ACC112 (cell line): ENCODE data around the gene SDK1.

Experiments used
- H2AFZ ChIP-seq: fragments of 200-600 bp; sonication (generic); one replicate; pipeline ENCODE4 v1.6.0; 2017; ENCODE audit warnings: antibody characterized with exemption, low read length; ENCODE audit not compliant: unreplicated experiment
- H3K27ac ChIP-seq: fragments of 200-600 bp; sonication (generic); 2 replicates; pipeline ENCODE4 v1.5.1; 2014; ENCODE audit warnings: low read depth, mild to moderate bottlenecking, antibody characterized with exemption, low read length, moderate library complexity
- H3K27me3 ChIP-seq: fragments of 200-600 bp; sonication (generic); 2 replicates; pipeline ENCODE4 v1.6.1; 2014; ENCODE audit warnings: mild to moderate bottlenecking, antibody characterized with exemption, low read length, moderate library complexity, mixed read lengths; ENCODE audit not compliant: insufficient read depth
- H3K36me3 ChIP-seq: fragments of 200-600 bp; sonication (generic); 2 replicates; pipeline ENCODE4 v1.6.1; 2016; ENCODE audit warnings: mild to moderate bottlenecking, antibody characterized with exemption, low read length, moderate library complexity, mixed read lengths; ENCODE audit not compliant: insufficient read depth
- H3K4me1 ChIP-seq: fragments of 200-600 bp; sonication (generic); one replicate; pipeline ENCODE4 v1.6.1; 2016; ENCODE audit warnings: low read length, mixed read lengths; ENCODE audit not compliant: insufficient read depth, unreplicated experiment, control insufficient read depth
- H3K4me3 ChIP-seq: fragments of 200-600 bp; sonication (generic); 2 replicates; pipeline ENCODE4 v1.5.1; 2014; ENCODE audit warnings: mild to moderate bottlenecking, low read depth, low read length
- H3K79me2 ChIP-seq: fragments of 200-600 bp; sonication (generic); one replicate; pipeline ENCODE4 v1.6.0; 2016; ENCODE audit warnings: low read length; ENCODE audit not compliant: control insufficient read depth, unreplicated experiment, insufficient read depth

Gene SDK1

DNA sequence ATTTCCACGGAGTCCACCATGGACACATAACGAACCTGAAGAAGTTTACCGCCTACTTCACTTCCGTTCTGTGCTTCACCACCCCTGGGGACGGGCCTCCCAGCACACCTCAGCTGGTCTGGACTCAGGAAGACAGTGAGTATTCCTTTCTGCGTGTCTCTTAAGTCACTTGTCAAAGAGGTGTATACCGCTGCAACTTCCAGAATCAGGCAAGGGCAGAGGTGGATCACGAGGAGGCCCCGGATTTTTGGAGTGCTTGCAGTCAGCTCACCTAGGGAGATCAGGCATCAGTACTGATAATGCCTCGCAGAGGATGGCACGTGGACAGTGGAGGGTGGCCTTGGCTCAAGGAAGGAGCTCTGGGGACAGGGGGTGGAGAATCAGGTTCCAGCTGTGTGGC lies 750.6 kb downstream of the SDK1 start:
- H3K4me3 ChIP-seq: no peak overlapping the region
- no peak overlapping the region for H3K27ac ChIP-seq
- no peaks in the 10 kb centered on the region for H3K27me3 ChIP-seq
- no peak overlapping the region for H2AFZ ChIP-seq
- no peaks in the 10 kb centered on the region for H3K79me2 ChIP-seq
- no peaks in the 10 kb centered on the region for H3K4me1 ChIP-seq
- H3K36me3 ChIP-seq: no peaks in the 10 kb centered on the region

DNA sequence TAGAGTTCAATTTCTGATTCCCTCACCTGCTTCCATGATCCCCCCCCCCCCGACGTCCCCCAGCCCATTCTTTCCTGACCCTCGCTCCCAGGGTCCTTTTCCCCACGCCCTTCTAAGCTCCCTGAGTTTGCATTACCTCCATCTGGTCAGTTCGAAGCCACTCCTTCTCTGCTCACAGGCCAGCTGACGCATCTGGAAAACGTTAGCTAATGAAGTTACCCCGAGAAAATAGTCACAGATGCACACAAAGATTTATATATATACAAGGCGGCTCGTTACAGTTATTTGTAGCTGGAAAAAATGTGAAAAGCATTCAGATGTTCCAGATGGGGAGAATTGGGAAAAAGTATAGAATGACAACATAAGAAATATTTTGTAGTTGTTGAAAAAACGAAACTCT lies 751.1 kb downstream of the SDK1 start:
- H3K79me2 ChIP-seq: no peaks in the 10 kb centered on the region
- no peaks in the 10 kb centered on the region for H3K27me3 ChIP-seq
- no peak overlapping the region for H3K4me3 ChIP-seq

DNA sequence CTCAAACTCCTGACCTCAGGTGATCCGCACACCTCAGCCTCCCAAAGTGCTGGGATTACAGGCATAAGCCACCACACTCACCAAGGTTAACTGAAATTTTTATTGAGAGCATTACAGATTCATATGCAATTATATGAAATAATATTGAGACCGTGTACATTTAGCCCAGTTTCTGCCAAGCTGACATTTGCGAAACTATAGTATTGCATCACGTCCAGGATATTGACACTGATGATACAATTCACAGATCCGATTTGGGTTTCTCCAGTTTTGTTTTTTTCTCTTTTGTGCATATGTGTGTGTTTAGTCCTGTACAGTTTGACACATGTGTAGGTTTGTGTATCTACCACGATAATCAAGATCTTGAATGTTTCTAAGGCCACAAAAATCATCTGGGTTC lies 753.1 kb downstream of the SDK1 start:
- Histone ChIP-seq H2AFZ (no peak overlapping the region), H3K27ac (no peak overlapping the region), H3K4me1 (no peaks in the 10 kb centered on the region), H3K79me2 (no peaks in the 10 kb centered on the region), H3K27me3 (no peaks in the 10 kb centered on the region), H3K36me3 (no peaks in the 10 kb centered on the region), H3K4me3 (no peak overlapping the region)

More for the DNA sequence above, 751.1 kb downstream of the SDK1 start:
- Histone ChIP-seq H2AFZ (no peak overlapping the region), H3K36me3 (no peaks in the 10 kb centered on the region), H3K27ac (no peak overlapping the region), H3K4me1 (no peaks in the 10 kb centered on the region)

DNA sequence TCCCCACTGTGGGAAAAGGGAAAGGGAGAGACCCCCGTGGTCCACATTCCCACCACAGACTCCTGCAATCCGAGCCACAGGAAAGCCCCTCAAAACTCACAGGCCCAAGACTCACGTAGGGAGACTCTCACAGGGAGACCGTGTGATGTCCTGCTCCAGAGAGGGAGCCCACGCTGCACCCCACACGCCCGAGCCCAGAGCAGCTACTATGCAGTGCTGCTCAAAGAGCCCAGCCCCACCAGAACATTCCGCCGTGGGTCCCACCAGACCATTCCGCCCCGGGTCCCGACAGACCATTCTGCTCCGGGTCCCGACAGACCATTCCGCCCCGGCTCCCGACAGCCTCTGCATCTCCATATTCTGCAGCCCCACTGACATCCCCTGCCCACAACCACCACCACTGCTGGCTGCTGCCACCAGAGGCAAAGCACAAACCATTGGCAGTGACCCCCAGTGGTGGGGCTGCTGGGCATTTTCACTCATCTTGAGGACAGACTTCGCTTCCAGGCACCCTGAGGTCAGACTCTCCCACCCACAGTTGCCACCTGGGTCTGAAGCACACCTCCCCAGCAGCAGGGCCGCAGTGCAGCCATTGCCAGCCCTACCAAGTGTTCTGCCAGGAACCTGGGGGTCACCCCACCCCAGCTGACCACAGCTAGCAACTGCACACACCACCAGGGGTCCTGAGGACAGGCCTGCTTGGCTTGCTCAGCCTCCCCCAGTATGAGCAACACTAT lies 755.7 kb downstream of the SDK1 start:
- Histone ChIP-seq H2AFZ (no peak overlapping the region), H3K4me3 (no peak overlapping the region), H3K36me3 (no peaks in the 10 kb centered on the region), H3K27me3 (no peaks in the 10 kb centered on the region), H3K79me2 (no peaks in the 10 kb centered on the region), H3K27ac (no peak overlapping the region), H3K4me1 (no peaks in the 10 kb centered on the region)

DNA sequence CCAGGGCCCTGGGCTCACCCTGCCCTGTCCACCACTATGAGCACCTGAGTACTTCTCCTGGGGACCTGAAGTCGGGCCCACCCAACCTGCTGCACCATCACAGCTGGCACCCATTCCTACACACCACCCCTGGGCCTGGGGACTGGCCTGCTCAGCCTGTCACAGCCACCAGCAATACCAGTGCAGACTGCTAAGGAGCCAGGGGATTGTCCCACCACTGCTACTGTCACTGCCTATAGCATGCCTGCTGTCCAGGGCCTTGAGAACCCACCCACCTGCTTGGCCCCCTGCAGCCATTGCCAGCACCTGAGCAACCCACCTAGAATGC lies 756.2 kb downstream of the SDK1 start:
- Histone ChIP-seq H3K4me1 (no peaks in the 10 kb centered on the region), H2AFZ (no peak overlapping the region), H3K27ac (no peak overlapping the region), H3K27me3 (no peaks in the 10 kb centered on the region), H3K36me3 (no peaks in the 10 kb centered on the region), H3K4me3 (no peak overlapping the region), H3K79me2 (no peaks in the 10 kb centered on the region)

DNA sequence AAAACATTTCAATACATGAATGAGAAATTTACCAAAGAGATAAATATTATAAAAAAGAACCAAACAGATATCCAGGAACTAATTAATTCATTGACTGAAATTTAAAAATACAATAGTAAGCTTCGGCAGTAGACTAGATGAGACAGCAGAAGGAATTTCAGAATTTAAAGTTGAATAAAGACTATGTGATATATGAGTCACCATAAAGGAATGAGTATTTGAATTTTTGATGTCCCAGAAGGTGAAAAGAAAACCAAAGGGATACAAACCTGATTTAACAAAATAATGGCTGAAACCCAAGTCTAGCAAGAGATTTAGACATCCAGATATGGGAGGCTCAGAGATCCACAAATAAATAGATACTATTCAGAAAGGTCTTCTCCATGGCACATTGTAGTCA lies 757.1 kb downstream of the SDK1 start:
- H3K79me2 ChIP-seq: no peaks in the 10 kb centered on the region
- no peaks in the 10 kb centered on the region for H3K4me1 ChIP-seq
- no peaks in the 10 kb centered on the region for H3K27me3 ChIP-seq
- H2AFZ ChIP-seq: no peak overlapping the region
- no peak overlapping the region for H3K27ac ChIP-seq
- H3K4me3 ChIP-seq: no peak overlapping the region
- no peaks in the 10 kb centered on the region for H3K36me3 ChIP-seq

DNA sequence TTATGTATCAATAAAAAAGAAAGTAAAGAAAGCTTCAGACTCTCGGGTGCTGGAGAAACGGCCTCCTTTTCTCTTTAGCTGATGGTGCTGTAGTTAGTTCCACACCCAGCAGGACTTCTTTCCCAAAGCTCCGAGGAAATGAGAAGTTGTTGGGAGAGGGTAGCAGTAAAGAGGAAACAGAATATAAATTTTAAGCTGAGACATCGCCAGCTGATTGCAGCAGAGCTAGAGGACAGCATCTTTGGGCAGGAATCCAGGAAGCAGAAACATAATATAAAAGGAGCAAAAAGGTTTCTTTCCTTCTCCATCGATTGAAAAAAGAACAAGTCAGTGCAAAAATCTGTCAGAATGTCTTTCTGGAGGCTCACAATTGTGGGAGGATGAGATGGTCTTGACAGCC lies 764.1 kb downstream of the SDK1 start:
- Histone ChIP-seq H3K4me1 (no peaks in the 10 kb centered on the region), H2AFZ (peak overlapping the region; percentile 50), H3K36me3 (no peaks in the 10 kb centered on the region), H3K79me2 (no peaks in the 10 kb centered on the region), H3K27me3 (no peaks in the 10 kb centered on the region), H3K4me3 (peak overlapping the region; percentile 41; the same call in 1 of the 2 replicates), H3K27ac (no peak overlapping the region)

DNA sequence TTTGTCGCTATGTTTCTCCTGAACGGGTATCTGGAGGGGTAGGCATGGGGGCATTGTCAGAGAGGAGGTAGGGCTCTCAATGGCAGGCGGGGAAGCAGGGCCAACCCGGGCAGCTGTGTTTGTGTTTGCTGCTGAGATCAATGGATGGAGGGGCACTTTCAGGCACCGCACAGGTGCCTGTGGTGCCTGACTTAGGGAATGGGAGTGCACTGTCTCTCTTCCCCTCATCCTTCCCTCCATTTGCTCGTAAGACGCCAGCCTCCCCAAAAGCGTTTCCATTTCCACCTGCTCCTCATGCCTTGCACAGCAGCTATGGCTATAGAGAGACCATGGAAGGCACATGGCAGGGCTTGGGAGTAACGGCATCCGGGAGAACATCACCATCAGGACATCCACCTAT lies 765.2 kb downstream of the SDK1 start:
- Histone ChIP-seq H3K79me2 (no peaks in the 10 kb centered on the region), H3K27me3 (no peaks in the 10 kb centered on the region), H3K4me1 (no peaks in the 10 kb centered on the region), H3K27ac (no peak overlapping the region), H3K4me3 (no peak overlapping the region), H2AFZ (no peak overlapping the region), H3K36me3 (no peaks in the 10 kb centered on the region)

DNA sequence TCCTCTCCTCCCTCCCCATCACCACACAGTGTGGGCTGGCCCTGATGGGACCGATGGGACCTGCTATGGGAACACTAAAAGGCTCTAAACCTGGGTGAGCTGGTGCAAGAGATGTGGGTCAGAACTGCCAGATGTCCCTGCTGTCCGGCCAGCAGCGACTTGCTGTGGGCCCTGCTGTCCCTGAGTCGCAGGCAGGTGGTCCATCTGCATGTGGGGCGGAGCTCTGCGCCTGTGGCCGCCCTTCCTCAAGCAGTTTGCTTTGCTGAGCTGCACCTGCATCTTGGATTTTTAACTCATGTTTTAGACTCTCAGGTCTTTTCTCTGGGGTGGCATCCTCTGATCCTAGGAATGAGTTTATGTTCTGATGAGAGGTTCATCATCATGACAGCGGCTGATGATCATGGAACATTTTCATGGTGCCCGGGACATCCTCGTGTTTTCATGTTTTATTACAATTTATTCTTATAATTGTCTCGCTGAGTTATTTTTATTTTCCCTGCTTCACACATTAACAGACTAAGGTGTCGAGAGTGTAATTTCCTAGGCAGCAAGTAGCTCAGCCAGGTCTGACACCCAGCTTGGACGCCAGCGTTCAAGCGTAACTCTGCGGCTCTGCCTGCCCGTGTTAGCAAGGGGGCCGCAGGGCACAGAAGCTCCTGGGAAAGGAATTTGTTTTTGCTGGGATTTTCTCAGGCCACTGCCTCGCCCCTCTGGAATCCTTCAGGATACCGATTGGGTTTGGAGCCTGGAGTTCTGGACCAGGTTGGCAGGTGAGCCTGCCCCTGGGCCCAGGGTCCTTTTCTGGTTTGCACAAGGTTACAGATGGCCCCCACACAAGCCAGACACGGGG lies 765.8 kb downstream of the SDK1 start:
- H3K4me1 ChIP-seq: no peaks in the 10 kb centered on the region
- H3K27ac ChIP-seq: no peak overlapping the region
- no peak overlapping the region for H3K4me3 ChIP-seq
- H3K36me3 ChIP-seq: no peaks in the 10 kb centered on the region
- H3K79me2 ChIP-seq: no peaks in the 10 kb centered on the region
- H3K27me3 ChIP-seq: no peaks in the 10 kb centered on the region
- H2AFZ ChIP-seq: no peak overlapping the region

DNA sequence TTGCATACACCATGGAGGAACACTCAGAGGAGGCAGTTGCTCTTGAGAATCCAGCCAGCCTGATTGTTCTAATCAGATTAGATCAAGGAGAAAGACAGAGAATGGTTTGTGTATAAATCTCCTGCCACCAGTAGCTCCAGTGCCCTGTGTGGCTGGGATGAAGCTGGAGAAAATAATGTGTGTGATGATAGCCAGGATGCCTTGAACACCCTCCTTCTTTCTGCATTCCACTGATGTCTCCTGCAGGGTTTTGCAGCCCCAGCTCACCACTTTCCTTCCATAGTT lies 766.4 kb downstream of the SDK1 start:
- no peaks in the 10 kb centered on the region for H3K36me3 ChIP-seq
- no peaks in the 10 kb centered on the region for H3K4me1 ChIP-seq
- H3K27me3 ChIP-seq: no peaks in the 10 kb centered on the region
- H3K79me2 ChIP-seq: no peaks in the 10 kb centered on the region
- no peak overlapping the region for H3K27ac ChIP-seq
- H3K4me3 ChIP-seq: no peak overlapping the region
- H2AFZ ChIP-seq: no peak overlapping the region

DNA sequence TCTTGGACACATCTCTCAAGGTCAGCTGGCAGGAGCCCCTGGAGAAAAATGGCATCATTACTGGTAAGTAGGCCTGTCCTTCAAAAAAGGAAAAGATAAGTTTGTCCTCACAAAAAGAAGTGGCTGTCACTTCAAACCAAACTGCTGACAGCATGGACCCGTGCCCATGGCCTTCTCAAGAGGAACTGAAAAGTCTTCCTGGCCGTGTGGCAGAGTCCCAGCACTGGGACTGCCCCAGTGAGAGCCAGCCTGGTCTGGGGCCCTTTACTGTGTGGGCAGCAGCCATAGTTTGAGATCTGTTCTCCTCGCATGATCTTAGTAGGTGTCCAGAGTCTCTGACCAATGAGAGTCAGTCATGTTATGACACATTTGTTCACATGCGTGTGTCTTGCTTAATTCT lies 766.8 kb downstream of the SDK1 start:
- no peak overlapping the region for H2AFZ ChIP-seq
- H3K27ac ChIP-seq: no peak overlapping the region
- H3K79me2 ChIP-seq: no peaks in the 10 kb centered on the region
- H3K36me3 ChIP-seq: no peaks in the 10 kb centered on the region
- no peaks in the 10 kb centered on the region for H3K27me3 ChIP-seq
- no peak overlapping the region for H3K4me3 ChIP-seq
- no peaks in the 10 kb centered on the region for H3K4me1 ChIP-seq
